Activated CD4-positive, alpha-beta T cell treated with anti-CD3 and anti-CD28 coated beads, Interleukin-2, amount 50 U/mL, for 48 hours (primary cell): Measurements from ENCODE around the gene SLC38A4.
"Not testable (repeated sequence)": the region's sequence is repeated elsewhere in the genome, so short reads cannot be mapped to it uniquely, and the experiment has no call there.

Experiments
- DNase-seq, 2 experiments: peaks; one replicate each; pipeline ENCODE4 v3.0.0-alpha.2; 2020

The SLC38A4 gene

GRCh38 chr12:46773586-46774321, 52.0 kb downstream of the SLC38A4 start:
- DNase-seq = no peak

DNA sequence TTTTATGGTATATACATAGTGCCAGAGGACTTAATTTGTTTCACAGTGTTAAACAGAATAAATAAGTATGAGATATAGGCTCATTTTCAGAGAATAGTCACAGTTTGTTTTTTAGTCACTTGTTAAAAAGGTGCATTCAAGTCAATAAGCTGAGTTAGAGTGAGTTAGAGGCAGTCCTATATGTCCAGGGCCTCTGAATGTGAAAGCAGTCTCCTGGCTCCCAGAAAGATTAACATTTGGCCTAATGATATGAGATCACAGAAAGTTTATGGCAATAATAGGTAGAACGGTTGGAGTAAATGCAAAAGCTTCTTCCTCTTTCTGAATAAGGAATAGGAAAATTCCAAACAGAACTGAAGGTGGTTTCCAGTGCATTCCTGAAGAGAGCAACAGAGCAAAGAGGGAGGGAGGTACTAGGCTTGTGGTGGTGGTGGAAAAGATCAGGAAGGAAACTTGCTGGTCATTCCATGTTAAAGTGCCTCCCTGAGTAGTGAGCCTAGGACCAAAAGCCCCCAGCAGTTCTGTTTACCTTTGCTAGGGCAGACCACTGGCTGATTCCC, 54.4 kb downstream of the SLC38A4 start:
- no peak for DNase-seq

DNA sequence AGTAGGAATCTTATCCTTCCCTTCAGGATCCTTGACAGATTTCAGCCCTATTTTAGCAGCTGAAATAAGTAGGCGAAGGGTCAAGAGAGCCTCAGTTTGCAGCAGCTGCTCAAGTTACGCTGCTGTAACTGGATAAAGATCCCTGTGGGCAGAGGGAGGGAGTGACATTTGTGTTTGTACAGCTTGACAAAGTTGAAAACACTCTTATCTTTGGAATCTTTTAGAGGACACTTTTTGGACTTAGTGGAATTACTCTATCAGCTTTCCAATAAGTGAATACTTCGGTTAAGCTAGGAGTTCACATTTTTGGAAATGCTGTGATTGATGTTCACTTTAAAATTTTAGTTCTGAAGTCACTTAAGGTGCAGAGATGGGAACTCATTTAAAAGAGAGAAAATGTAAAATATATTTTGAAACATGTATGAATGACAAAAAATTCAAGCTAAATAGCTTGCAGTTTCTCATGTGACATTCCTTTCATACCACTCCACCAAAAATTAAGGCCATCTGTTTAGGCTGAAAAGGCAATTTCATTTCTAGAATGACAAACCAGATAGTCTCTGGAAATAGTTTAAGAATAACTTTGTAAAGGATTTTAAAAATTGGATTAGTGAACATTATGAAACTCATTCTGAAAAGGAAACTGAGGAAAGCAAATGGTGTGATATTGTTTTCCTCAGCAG, 55.2 kb downstream of the SLC38A4 start:
- DNase-seq = no peak

DNA sequence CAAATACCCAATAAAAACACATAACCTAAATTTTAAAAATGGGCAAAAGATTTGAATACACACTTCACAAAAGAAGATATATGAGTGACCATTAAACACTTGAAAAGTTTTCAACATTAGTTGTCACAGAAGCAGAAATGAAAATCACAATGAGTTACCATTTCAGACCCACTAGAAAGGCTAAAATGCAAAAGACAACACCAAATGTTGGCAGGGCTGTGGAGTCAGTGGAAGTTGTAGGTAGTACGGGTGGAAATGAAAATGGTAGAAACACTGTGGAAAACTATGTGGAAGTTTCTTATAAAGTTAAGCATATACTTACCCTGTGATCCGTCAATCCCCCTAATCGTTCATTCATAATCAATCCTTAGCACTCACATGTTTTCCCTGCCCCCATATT, 61.8 kb downstream of the SLC38A4 start:
- no peak for DNase-seq

GRCh38 chr12:46763230-46763629, 62.6 kb downstream of the SLC38A4 start:
- peak; percentile 1 to 9 for DNase-seq

DNA sequence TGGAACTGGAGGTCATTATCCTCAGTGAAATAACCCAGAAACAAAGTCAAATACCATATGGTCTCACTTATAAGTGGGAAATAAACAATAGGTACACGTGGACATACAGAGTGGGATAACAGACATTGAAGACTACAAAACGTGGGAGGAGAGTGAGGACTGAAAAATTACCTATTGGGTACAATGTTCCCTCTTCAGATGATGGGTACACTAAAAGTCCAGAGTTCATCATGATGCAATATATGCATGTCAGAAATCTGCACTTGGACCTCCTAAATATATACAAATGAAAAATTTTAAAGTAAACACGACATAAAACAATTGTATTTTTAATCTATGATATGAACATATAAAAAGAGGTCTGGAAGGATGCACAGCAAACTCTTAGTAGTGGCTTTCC, 71.2 kb downstream of the SLC38A4 start:
- DNase-seq = no peak

- DNase-seq = no peak
These were observed 73.4 kb downstream of the SLC38A4 start for GRCh38 chr12:46752396-46752795.

- DNase-seq = no peak
These were observed 74.6 kb downstream of the SLC38A4 start for GRCh38 chr12:46751173-46751572.

- no peak for DNase-seq
These were observed 76.5 kb downstream of the SLC38A4 start for GRCh38 chr12:46749322-46749721.

GRCh38 chr12:46744283-46744682, 81.5 kb downstream of the SLC38A4 start:
- DNase-seq = no peak

DNA sequence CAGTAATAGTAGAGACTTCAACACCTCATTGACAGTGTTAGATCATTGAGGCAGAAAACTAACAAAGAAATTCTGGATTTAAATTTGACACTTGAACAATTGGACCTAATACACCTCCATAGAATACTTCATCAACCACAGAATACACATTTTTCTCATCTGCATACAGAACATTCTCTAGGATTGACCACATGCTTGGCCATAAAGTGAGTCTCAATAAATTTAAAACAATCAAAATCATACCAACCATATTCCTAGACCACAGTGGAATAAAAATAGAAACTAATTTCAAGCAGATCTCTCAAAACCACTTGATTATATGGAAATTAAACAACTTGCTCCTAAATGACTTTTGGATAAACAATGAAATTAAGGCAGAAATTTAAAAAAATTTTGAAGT, 82.3 kb downstream of the SLC38A4 start:
- DNase-seq = no peak

- not testable (repeated sequence) for DNase-seq
These were observed 83.5 kb downstream of the SLC38A4 start for GRCh38 chr12:46742271-46742670.

GRCh38 chr12:46725332-46725731, 100.5 kb downstream of the SLC38A4 start:
- no peak for DNase-seq

GRCh38 chr12:46723629-46724419, 102.0 kb downstream of the SLC38A4 start:
- DNase-seq = no peak

- no peak for DNase-seq
These were observed 103.2 kb downstream of the SLC38A4 start for GRCh38 chr12:46722394-46723185.

DNA sequence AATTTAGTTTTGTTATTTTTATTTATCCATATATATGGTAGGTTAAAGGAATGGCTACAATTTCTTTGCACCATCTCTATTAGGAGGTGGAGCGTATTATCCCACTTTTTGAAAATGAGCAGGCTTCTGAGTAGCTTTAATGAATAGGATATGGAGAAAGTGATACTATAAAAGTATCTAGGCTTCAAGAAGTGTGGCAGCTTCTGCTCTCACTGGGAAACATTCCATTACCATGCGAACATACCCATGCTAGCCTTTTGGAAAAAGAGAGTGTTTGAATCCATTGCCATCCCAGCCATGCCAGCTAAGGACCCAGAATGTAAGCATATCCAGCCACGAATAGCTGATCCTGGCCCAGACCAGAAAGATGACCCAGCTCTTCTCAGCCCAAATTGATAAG, 107.3 kb downstream of the SLC38A4 start:
- DNase-seq = no peak

GRCh38 chr12:46717868-46718267, 107.9 kb downstream of the SLC38A4 start:
- no peak for DNase-seq

DNA sequence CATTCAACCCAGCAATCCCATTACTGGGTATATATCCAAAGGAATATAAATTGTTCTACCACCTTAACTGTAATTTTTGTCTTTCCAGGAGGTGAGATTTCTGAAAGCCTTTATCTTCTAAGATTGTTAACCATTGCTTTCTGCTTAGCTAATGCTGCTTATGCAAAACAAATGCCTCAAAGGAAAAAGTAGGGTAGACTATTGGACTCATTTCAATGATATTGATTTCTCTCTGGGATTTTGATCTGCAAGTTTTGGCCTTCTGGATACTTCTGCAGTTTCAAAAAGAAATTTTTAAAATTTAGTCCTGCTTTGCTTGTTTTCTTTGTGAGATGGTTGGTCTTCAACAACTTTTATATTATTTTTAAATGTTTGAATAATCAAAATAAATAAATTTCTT, 108.6 kb downstream of the SLC38A4 start:
- DNase-seq = no peak
